SK-N-SH (cell line): ENCODE measurements around the gene AGAP1. TPM values are rescaled to one million over a fixed set of nuclear protein-coding genes. Genes with fewer than 3 reads are reported as not detected.

Experiments used
- CTCF ChIA-PET: fragments of 300-600, 350-600 bp; formaldehyde crosslinking; extraction: SDS; loops from one replicate; lab custom pipeline; 2021; lab: Yijun Ruan, JAX
- POLR2A ChIA-PET: fragments of 350-600 bp; sonication (Branson Sonifier 250); formaldehyde crosslinking; extraction: SDS; loops from one replicate; lab custom pipeline; 2020; ENCODE audit warnings: antibody characterized with exemption, inconsistent platforms; lab: Yijun Ruan, JAX
- DNase-seq: peaks from one replicate; pipeline ENCODE4 v3.0.0; 2012
- H2AFZ ChIP-seq: fragments of 200-600 bp; sonication (generic); 2 replicates; pipeline ENCODE4 v1.8.1; 2016; ENCODE audit warnings: antibody characterized with exemption, mild to moderate bottlenecking, low read depth
- H3F3A ChIP-seq: fragments of 200-600 bp; sonication (generic); replicated peaks from 2 replicates; pipeline ENCODE3; 2016; ENCODE audit warnings: antibody characterized with exemption, mild to moderate bottlenecking; ENCODE audit not compliant: insufficient read depth
- H3K27ac ChIP-seq, 2 experiments: fragments of 200-500 bp in 1 of 2; fragments of 200-600 bp in 1 of 2; sonication (Bioruptor generic) in 1 of 2; sonication (generic), shearing (Covaris generic) in 1 of 2; 2 replicates each; pipeline versions ENCODE4 v1.5.1 to v1.6.1; 2014 to 2016; ENCODE audit warnings: low read depth in 2 of 2, inconsistent platforms in 1 of 2, low read length in 1 of 2, mild to moderate bottlenecking in 1 of 2, mixed read lengths in 1 of 2
- H3K27me3 ChIP-seq: fragments of 200-600 bp; sonication (generic), shearing (Covaris generic); 2 replicates; pipeline ENCODE4 v1.6.1; 2016; ENCODE audit warnings: mixed run types; ENCODE audit not compliant: insufficient read depth
- H3K36me3 ChIP-seq, 2 experiments: fragments of 200-500 bp in 1 of 2; fragments of 200-600 bp in 1 of 2; sonication (Bioruptor generic) in 1 of 2; sonication (generic) in 1 of 2; replicated peaks in 1 of 2; 2 replicates each; pipeline versions ENCODE3 to v1.5.1; 2014 to 2016; ENCODE audit warnings: low read length in 1 of 2, mild to moderate bottlenecking in 1 of 2; ENCODE audit not compliant: insufficient read depth in 2 of 2, control insufficient read depth in 1 of 2
- H3K4me1 ChIP-seq, 2 experiments: fragments of 200-500 bp in 1 of 2; fragments of 200-600 bp in 1 of 2; sonication (Bioruptor generic) in 1 of 2; sonication (generic), shearing (Covaris generic) in 1 of 2; 2 replicates each; pipeline versions ENCODE4 v1.5.1 to v1.6.1; 2014 to 2016; ENCODE audit warnings: low read depth in 1 of 2, low read length in 1 of 2, mixed run types in 1 of 2; ENCODE audit not compliant: insufficient read depth in 2 of 2, control insufficient read depth in 1 of 2
- H3K4me2 ChIP-seq: fragments of 200-600 bp; sonication (generic), shearing (Covaris generic); 2 replicates; pipeline ENCODE4 v1.6.1; 2017; ENCODE audit warnings: mixed run types
- H3K4me3 ChIP-seq, 2 experiments: fragments of 200-500 bp in 1 of 2; fragments of 200-600 bp in 1 of 2; sonication (Bioruptor generic) in 1 of 2; sonication (generic), shearing (Covaris generic) in 1 of 2; 2 replicates each; pipeline versions ENCODE4 v1.5.1 to v1.8.1; 2014 to 2016; ENCODE audit warnings: low read depth in 2 of 2, inconsistent platforms in 1 of 2, low read length in 1 of 2, mild to moderate bottlenecking in 1 of 2, mixed read lengths in 1 of 2, moderate library complexity in 1 of 2
- H3K79me2 ChIP-seq: fragments of 200-600 bp; sonication (generic); 2 replicates; pipeline ENCODE4 v1.8.1; 2017; ENCODE audit warnings: mild to moderate bottlenecking; ENCODE audit not compliant: insufficient read depth
- H3K9ac ChIP-seq: fragments of 200-600 bp; sonication (generic); 2 replicates; pipeline ENCODE4 v1.6.1; 2017; ENCODE audit warnings: mixed run types
- H3K9me2 ChIP-seq: fragments of 200-600 bp; sonication (generic); 2 replicates; pipeline ENCODE4 v1.6.1; 2017; ENCODE audit warnings: mixed run types
- H3K9me3 ChIP-seq: fragments of 200-600 bp; sonication (generic); 2 replicates; pipeline ENCODE4 v1.6.1; 2017; ENCODE audit warnings: mixed run types, mild to moderate bottlenecking, moderate library complexity
- H4K20me1 ChIP-seq: fragments of 200-600 bp; sonication (generic); 2 replicates; pipeline ENCODE4 v1.6.1; 2017; ENCODE audit warnings: mild to moderate bottlenecking, mixed run types; ENCODE audit not compliant: insufficient read depth
- CHD2 ChIP-seq: fragments of 150-350 bp; IDR thresholded peaks from 2 replicates; pipeline ENCODE4 v1.6.1; 2018; ENCODE audit warnings: low read length; ENCODE audit not compliant: partially characterized antibody
- CTCF ChIP-seq: fragments of 200-600 bp; sonication (generic); IDR thresholded peaks from 2 replicates; pipeline ENCODE4 v1.6.1; 2017; ENCODE audit warnings: antibody characterized with exemption, mild to moderate bottlenecking, moderate library complexity
- ELF1 ChIP-seq: IDR thresholded peaks from 2 replicates; pipeline ENCODE4 v1.4.0; 2012
- EP300 ChIP-seq, 2 experiments: IDR thresholded peaks; 2 replicates each; pipeline versions ENCODE4 v1.4.0 to v1.6.1; 2012; ENCODE audit warnings: borderline replicate concordance in 1 of 2, low read depth in 1 of 2, low read length in 1 of 2
- EZH2phosphoT487 ChIP-seq: fragments of 200-600 bp; sonication (generic); IDR thresholded peaks from 2 replicates; pipeline ENCODE4 v1.6.1; 2017; ENCODE audit warnings: low read depth, mixed run types, mild to moderate bottlenecking, antibody characterized with exemption, moderate library complexity, borderline replicate concordance
- FOSL2 ChIP-seq: IDR thresholded peaks from 2 replicates; pipeline ENCODE4 v1.4.0; 2012; ENCODE audit warnings: low read depth, mild to moderate bottlenecking, moderate library complexity, borderline replicate concordance
- FOXJ3 ChIP-seq: sonication (generic); formaldehyde crosslinking; IDR thresholded peaks from 2 replicates; pipeline ENCODE4 v1.5.1; 2020; ENCODE audit warnings: mild to moderate bottlenecking, missing genetic modification reagents
- GABPA ChIP-seq: IDR thresholded peaks from 2 replicates; pipeline ENCODE4 v1.4.0; 2012; ENCODE audit warnings: low read depth, mild to moderate bottlenecking
- IRF3 ChIP-seq: fragments of 150-350 bp; IDR thresholded peaks from 2 replicates; pipeline ENCODE4 v1.6.1; 2016; ENCODE audit warnings: mild to moderate bottlenecking, low read depth, low read length
- MAX ChIP-seq: IDR thresholded peaks from 2 replicates; pipeline ENCODE4 v1.4.0; 2012; ENCODE audit warnings: low read depth
- MXI1 ChIP-seq: IDR thresholded peaks from 2 replicates; pipeline ENCODE4 v1.6.1; 2012; ENCODE audit warnings: mild to moderate bottlenecking, low read depth, low read length, improper control_type of control experiment
- NFIC ChIP-seq: IDR thresholded peaks from 2 replicates; pipeline ENCODE4 v1.4.0; 2012; ENCODE audit warnings: borderline replicate concordance
- POLR2AphosphoS5 ChIP-seq: IDR thresholded peaks from 2 replicates; pipeline ENCODE4 v1.6.1; 2012; ENCODE audit warnings: low read depth, low read length
- RXRA ChIP-seq: IDR thresholded peaks from 2 replicates; pipeline ENCODE4 v1.4.0; 2012; ENCODE audit warnings: low read depth, mild to moderate bottlenecking, borderline replicate concordance
- SIN3A ChIP-seq: IDR thresholded peaks from 2 replicates; pipeline ENCODE4 v1.6.1; 2012; ENCODE audit warnings: low read depth, mild to moderate bottlenecking, low read length, moderate library complexity, borderline replicate concordance
- SMC3 ChIP-seq: IDR thresholded peaks from 2 replicates; pipeline ENCODE4 v1.6.1; 2012; ENCODE audit warnings: low read depth, low read length, improper control_type of control experiment
- TAF1 ChIP-seq: IDR thresholded peaks from 2 replicates; pipeline ENCODE4 v1.6.1; 2012; ENCODE audit warnings: low read depth, mild to moderate bottlenecking, low read length, moderate library complexity, borderline replicate concordance
- USF1 ChIP-seq: IDR thresholded peaks from 2 replicates; pipeline ENCODE4 v1.4.0; 2012; ENCODE audit warnings: low read depth, borderline replicate concordance
- ZBTB33 ChIP-seq: IDR thresholded peaks from 2 replicates; pipeline ENCODE4 v1.4.0; 2012; ENCODE audit warnings: low read depth, borderline replicate concordance
- WGBS: methylation state at CpG from one replicate; pipeline ENCODE4 v1.1.6; 2017; ENCODE audit warnings: low lambda C conversion rate; 5-methylcytosine and 5-hydroxymethylcytosine counted together
- polyA plus RNA-seq, 3 experiments: library from polyadenylated mRNA; depleted of rRNA; stranded (reverse); fragments of >200 nt; gene quantifications; 2 replicates each; pipeline ENCODE4 v1.2.3, GENCODE V29; 2012

AGAP1 gene
- polyA plus RNA-seq, 1 of the 3 experiments (the other 2 are of a cell fraction), result 8.8 TPM

GRCh38 chr2:235781775-235782174 lies 287.9 kb downstream of the AGAP1 start:
- 88% methylated on average over 6 of the region's 6 CpGs for WGBS
- POLR2A ChIA-PET, result no interaction called here
- H3K4me2 ChIP-seq, result no peak overlapping the region

More at GRCh38 chr2:235781775-235782174, 287.9 kb downstream of the AGAP1 start:
- CTCF ChIA-PET, result interaction anchor here (0.5 to 9.5 kb wide), 7 partner anchors 11 to 1286 kb away, joined by 3 to 372 read pairs (median 6); no protein-coding TSS in a partner anchor
- no peaks in the 10 kb centered on the region for H3K4me1 ChIP-seq
- no peak overlapping the region for H3K9ac ChIP-seq
- no peak for DNase-seq
- no peaks in the 10 kb centered on the region for H3K27me3 ChIP-seq
- H3K4me3 ChIP-seq, result no peak overlapping the region
- H2AFZ ChIP-seq, result no peak overlapping the region
- no peak overlapping the region for H3K27ac ChIP-seq
- H3F3A ChIP-seq, result no peaks in the 10 kb centered on the region
- H3K9me3 ChIP-seq, result no peaks in the 10 kb centered on the region
- peaks cover 3 to 5% of the 10 kb centered on the region in 2 experiments for H3K36me3 ChIP-seq
- H4K20me1 ChIP-seq, result no peaks in the 10 kb centered on the region
- TF ChIP-seq SMC3 (no peak), IRF3 (no peak), GABPA (no peak), TAF1 (no peak), CHD2 (no peak), USF1 (no peak), SIN3A (no peak), RXRA (no peak), EP300 (IDR thresholded peaks at IDR 0.05; ENCODE audit: borderline replicate concordance in 1 of 2, low read depth in 1 of 2, low read length in 1 of 2) (no peak), MAX (no peak), EZH2phosphoT487 (no peak), CTCF (no peak), FOSL2 (no peak), NFIC (no peak), FOXJ3 (no peak), POLR2AphosphoS5 (no peak), ELF1 (no peak), ZBTB33 (no peak), MXI1 (no peak)
- no peaks in the 10 kb centered on the region for H3K9me2 ChIP-seq
- H3K79me2 ChIP-seq, result no peaks in the 10 kb centered on the region
